Cerebellar nuclear complex (tissue), 1 donor: ENCODE data around the gene ZNF614.
A peak's percentile ranks its signal among the peaks of the same experiment; 100 is the strongest.
"Not testable (repeated sequence)": the region's sequence is repeated elsewhere in the genome, so short reads cannot be mapped to it uniquely, and the experiment has no call there.

Experiments used
- DNase-seq, 2 experiments: peaks; one replicate each; lab custom pipeline; 2025; lab: John Stamatoyannopoulos, UW

Gene ZNF614

GRCh38 chr19:52028027-52028779 lies at the start of gene ZNF614:
ZNF614 (minus strand) TSS chr19:52028379; CDS start chr19:52025745, 2,634 bp downstream.
- DNase-seq = peak; percentile 13 to 62

DNA sequence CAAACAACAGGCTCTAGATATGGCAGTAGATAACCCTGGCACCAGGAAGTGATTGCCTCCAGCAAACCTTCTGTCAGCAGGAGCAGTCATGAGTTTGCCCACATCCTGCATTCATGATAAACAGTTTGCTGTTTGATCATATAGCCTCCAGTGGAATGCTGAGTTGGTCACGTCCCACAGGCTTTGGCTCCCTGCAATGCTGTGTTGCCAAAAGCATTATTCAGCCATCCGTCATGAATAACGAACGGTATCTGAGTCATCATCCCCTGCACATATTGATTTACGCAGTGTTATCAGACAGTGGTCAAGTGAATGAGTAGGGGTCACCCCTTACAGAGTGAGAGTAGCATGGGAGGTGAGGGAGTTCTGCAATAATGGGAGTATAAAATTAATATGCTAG lies 42.3 kb upstream of the ZNF614 start:
- no peak for DNase-seq

DNA sequence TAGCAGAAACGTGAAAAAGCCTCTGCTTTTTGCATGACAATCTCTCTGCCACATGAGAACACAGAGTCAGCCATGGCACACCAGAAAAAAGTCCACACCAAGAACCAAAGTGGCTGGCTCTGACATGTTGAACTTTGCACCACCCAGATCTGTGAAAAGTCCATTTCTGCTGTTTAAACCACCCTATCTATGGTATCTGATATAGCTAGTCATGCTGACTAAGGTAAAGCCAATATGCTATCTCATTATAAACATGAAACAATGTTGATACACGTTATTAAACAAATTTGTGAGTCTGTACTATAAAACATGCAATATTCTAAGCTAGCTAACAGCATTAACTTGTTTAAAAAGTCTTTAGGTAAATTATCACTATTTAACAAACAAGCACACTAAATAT lies 41.5 kb upstream of the ZNF614 start:
- no peak for DNase-seq

- no peak for DNase-seq
These were observed 38.2 kb upstream of the ZNF614 start for GRCh38 chr19:52066258-52066863.

DNA sequence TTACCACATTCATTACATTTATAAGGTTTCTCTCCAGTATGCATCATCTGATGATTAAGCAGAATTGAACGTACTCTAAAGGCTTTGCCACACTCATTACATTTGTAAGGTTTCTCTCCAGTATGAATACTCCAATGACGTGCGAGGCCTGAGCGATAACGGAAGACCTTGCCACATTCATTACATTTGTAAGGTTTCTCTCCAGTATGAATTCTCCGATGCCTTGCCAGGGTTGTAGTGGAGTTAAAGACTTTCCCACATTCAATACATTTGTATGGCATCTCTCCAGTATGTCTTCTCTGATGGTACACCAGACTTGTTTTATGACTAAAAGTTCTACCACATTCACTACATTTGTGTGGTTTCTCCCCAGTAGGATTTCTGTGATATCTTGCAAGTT lies 37.2 kb upstream of the ZNF614 start:
- no peak for DNase-seq

GRCh38 chr19:52056480-52056879 lies 28.3 kb upstream of the ZNF614 start:
- not testable (repeated sequence) for DNase-seq

- DNase-seq = not testable (repeated sequence)
These were observed 23.6 kb upstream of the ZNF614 start for GRCh38 chr19:52051736-52052135.

- DNase-seq = peak; percentile 50 to 70
These were observed 20.6 kb upstream of the ZNF614 start, which contains the start of gene ZNF432 for GRCh38 chr19:52048555-52049501. ZNF432 (minus strand) TSS chr19:52048838; CDS start chr19:52046868, 1,970 bp downstream.

DNA sequence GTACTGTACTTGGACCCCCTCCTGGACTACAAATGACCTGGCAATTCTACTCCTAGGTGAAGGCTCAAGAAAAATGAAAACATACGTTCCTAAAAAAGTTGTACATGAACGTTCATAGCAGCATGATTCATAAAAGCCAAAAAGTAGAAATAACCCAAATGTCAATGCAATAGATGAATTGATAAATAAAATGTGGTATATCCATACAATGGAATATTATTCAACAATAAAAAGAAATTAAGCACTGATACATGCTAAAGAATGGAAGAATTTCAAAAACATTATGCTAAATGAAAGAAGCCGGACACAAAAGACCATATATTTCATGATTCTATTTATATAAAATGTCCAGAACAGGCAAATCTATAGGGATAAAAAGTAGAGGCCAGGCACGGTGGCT lies 11.0 kb upstream of the ZNF614 start:
- no peak for DNase-seq

DNA sequence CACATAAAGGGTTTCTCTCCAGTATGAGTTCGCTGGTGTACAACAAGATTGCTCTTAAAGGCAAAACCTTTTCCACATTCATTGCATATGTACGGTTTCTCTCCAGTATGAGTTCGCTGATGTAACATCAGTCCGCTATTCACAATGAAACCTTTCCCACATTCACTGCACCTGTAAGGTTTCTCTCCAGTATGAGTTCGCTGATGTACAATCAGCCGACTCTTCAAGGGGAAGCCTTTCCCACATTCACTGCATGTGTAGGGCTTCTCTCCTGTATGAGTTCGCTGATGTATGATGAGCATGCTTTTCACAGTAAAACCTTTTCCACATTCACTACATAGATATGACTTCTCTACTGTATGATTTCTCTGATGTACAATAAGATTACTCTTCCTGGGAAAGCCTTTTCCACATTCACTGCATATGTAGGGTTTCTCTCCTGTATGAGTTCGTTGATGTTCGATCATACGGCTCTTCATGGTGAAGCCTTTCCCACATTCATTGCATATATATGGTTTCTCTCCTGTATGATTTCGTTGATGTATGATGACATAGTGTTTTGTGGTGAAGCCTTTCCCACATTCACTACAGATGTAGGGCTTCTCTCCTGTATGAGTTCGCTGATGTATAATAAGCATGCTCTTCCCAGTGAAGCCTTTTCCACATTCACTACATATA lies 6.0 kb upstream of the ZNF614 start:
- DNase-seq = no peak

- DNase-seq = no peak
These were observed 573 bp upstream of the ZNF614 start for GRCh38 chr19:52028780-52029123.

DNA sequence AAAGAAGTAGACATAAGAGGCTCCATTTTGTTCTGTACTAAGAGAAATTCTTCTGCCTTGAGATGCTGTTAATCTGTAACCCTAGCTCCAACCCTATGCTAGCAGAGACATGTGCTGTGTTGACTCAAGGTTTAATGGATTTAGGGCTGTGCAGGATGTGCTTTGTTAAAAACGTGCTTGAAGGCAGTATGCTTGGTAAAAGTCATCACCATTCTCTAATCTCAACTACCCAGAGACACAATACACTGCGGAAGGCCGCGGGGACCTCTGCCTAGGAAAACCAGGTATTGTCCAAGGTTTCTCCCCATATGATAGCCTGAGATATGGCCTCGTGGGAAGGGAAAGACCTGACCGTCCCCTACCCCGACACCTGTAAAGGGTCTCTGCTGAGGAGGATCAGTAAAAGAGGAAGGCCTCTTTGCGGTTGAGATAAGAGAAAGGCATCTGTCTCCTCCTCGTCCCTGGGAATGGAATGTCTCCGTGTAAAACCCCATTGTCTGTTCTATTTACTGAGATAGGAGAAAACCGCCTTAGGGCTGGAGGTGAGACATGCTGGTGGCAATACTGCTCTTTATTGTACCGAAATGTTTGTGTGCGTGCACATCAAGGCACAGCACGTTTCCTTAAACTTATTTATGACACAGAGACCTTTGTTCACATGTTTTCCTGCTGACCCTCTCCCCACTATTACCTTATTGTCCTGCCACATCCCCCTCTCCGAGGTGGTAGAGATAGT lies 1.8 kb downstream of the ZNF614 start:
- DNase-seq = not testable (repeated sequence)

- not testable (repeated sequence) for DNase-seq
These were observed 3.7 kb downstream of the ZNF614 start for GRCh38 chr19:52024478-52024877.

DNA sequence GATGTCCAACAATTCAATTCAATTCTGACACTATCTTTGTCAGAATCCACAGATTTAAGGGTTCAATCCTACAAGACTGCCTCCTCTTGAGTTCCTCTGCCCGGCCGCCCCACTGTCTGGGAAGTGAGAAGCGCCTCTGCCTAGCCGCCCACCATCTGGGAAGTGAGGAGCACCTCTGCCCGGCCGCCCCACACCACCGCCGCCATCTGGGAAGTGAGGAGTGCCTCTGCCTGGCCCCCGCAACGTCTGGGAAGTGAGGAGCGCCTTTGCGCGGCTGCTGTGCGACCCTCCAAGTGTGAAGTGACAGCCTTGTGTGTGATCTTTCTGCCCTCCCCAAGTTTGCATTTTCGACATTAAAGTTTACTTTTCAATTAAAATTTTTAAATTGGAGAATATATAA lies 6.0 kb downstream of the ZNF614 start:
- no peak for DNase-seq

GRCh38 chr19:52020506-52020905 lies 7.7 kb downstream of the ZNF614 start:
- no peak for DNase-seq

- DNase-seq = no peak
These were observed 17.5 kb downstream of the ZNF614 start for GRCh38 chr19:52010674-52011073.

DNA sequence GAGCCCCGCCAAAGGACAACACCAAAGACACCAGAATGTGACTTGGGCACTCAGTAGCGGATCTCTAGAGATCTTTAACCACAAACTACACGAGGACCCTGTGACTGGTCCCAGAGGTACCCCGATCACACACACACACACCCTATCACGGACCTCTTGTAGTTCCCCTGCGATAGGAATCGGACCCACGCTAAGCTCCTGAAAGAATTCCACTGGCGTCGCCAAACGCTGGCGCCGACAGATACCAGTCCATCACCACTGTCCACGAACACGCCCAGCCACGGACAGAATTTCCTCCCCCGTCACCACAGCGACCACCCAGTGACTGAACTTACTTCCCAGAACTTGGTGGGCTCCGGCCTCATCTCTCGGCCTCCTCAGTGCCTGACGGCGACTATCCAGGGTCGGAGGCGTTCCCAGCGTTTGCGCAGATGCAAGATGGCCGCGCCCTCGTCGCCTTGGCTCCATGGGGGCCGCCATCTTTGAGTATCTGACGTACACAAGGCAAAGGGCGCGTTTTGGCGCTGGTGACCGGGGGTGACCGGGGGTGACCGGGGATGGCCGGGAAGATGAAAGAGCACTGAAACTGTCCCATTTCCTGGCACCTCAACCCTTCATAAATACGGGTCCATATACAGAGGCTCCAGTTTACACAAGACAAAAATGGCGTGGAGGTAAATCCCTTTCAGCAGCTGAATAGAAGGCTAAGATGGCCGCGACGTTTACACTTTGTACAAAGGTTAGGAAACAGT lies 20.2 kb downstream of the ZNF614 start, which contains the start of gene ZNF615:
ZNF615 (minus strand) TSS at position 406 of the 752 bp plus-strand sequence. CDS start 4,500 bp downstream, outside the sequence.
- DNase-seq = peak; percentile 32 to 80

DNA sequence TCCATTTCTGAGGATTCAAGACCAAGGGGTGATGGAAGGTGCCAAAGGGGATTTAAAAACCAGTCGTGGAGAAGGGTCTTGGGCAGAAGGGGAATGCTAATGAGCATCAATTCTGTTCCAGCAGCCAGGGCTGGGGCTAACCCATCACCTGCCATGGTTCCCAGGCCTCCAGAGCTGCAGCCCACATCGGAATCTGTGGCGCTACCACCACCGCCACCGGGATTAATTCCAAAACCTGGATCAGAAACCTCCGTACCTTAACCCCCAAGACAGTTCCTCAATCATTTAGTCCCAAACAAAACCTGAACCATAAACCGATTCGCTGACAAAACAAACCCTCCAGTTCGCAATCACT lies 20.8 kb downstream of the ZNF614 start:
- DNase-seq = no peak

- no peak for DNase-seq
These were observed 34.0 kb downstream of the ZNF614 start for GRCh38 chr19:51994048-51994644.

GRCh38 chr19:51993422-51993821 lies 34.8 kb downstream of the ZNF614 start:
- DNase-seq = no peak
